Measurements from ENCODE around the gene TNS4.

Gene TNS4

GRCh38 chr17:40501499-40501911 is at the start of gene TNS4:
Gene TNS4, minus strand, starts transcription at chr17:40501623. Its CDS starts 5,198 bp downstream, at chr17:40496425.
- ChIA-PET CTCF (interaction anchor here (1.2 kb wide), 2 partner anchors 31 to 32 kb away, joined by 3 to 4 read pairs; no protein-coding TSS in a partner anchor), POLR2A (no interaction called here)
- TF ChIP-seq CTCF (IDR thresholded peaks at IDR 0.05; ENCODE audit: control extremely low read depth, extremely low read depth, low read depth, missing control alignments) = no peak
- DNase-seq (ENCODE audit: extremely low spot score) = no peak

- CTCF ChIA-PET = interaction anchor here (1.1 to 24.3 kb wide), 4 partner anchors 10 to 65 kb away, joined by 4 to 356 read pairs (median 10); no protein-coding TSS in a partner anchor
These were observed 49.2 kb upstream of the TNS4 start for GRCh38 chr17:40550608-40551007.

GRCh38 chr17:40548982-40549685 is 47.7 kb upstream of the TNS4 start:
- TF ChIP-seq CTCF (IDR thresholded peaks at IDR 0.05; ENCODE audit: control extremely low read depth, extremely low read depth, low read depth, missing control alignments) = no peak
- POLR2A ChIA-PET = interaction anchor here (0.6 to 2.1 kb wide), 4 partner anchors 9 to 15 kb away, joined by 4 to 7 read pairs (median 6); no protein-coding TSS in a partner anchor
- CTCF ChIA-PET = interaction anchor here (1.0 to 24.3 kb wide), 7 partner anchors 8 to 194 kb away, joined by 3 to 356 read pairs (median 11); no protein-coding TSS in a partner anchor
- no peak for DNase-seq (ENCODE audit: extremely low spot score)

More at GRCh38 chr17:40550608-40551007, 49.2 kb upstream of the TNS4 start:
- no peak for DNase-seq (ENCODE audit: extremely low spot score)
- POLR2A ChIA-PET = interaction anchor here (0.6 to 4.1 kb wide), 3 partner anchors 10 to 109 kb away, joined by 3 to 21 read pairs (median 7); no protein-coding TSS in a partner anchor
- TF ChIP-seq CTCF (IDR thresholded peaks at IDR 0.05; ENCODE audit: control extremely low read depth, extremely low read depth, low read depth, missing control alignments) = no peak

GRCh38 chr17:40548491-40548981 is 47.1 kb upstream of the TNS4 start:
- no peak for DNase-seq (ENCODE audit: extremely low spot score)
- ChIA-PET CTCF (interaction anchor here (0.7 to 24.3 kb wide), 10 partner anchors 9 to 194 kb away, joined by 3 to 356 read pairs (median 6); no protein-coding TSS in a partner anchor), POLR2A (interaction anchor here (1.1 to 2.1 kb wide), 6 partner anchors 8 to 14 kb away, joined by 3 to 7 read pairs (median 4); no protein-coding TSS in a partner anchor)
- TF ChIP-seq CTCF (IDR thresholded peaks at IDR 0.05; ENCODE audit: control extremely low read depth, extremely low read depth, low read depth, missing control alignments) = no peak

GRCh38 chr17:40547785-40548478 is 46.5 kb upstream of the TNS4 start:
- no peak for TF ChIP-seq CTCF (IDR thresholded peaks at IDR 0.05; ENCODE audit: control extremely low read depth, extremely low read depth, low read depth, missing control alignments)
- DNase-seq (ENCODE audit: extremely low spot score) = no peak
- ChIA-PET POLR2A (interaction anchor here (1.3 to 1.8 kb wide), 4 partner anchors 8 to 13 kb away, joined by 3 to 4 read pairs (median 4); no protein-coding TSS in a partner anchor), CTCF (interaction anchor here (0.7 to 24.3 kb wide), 10 partner anchors 9 to 202 kb away, joined by 3 to 356 read pairs (median 6); no protein-coding TSS in a partner anchor)
